ENCODE results near the gene PCSK7.
"Not testable (repeated sequence)": the region's sequence is repeated elsewhere in the genome, so short reads cannot be mapped to it uniquely, and the experiment has no call there.

The PCSK7 gene, protein sequence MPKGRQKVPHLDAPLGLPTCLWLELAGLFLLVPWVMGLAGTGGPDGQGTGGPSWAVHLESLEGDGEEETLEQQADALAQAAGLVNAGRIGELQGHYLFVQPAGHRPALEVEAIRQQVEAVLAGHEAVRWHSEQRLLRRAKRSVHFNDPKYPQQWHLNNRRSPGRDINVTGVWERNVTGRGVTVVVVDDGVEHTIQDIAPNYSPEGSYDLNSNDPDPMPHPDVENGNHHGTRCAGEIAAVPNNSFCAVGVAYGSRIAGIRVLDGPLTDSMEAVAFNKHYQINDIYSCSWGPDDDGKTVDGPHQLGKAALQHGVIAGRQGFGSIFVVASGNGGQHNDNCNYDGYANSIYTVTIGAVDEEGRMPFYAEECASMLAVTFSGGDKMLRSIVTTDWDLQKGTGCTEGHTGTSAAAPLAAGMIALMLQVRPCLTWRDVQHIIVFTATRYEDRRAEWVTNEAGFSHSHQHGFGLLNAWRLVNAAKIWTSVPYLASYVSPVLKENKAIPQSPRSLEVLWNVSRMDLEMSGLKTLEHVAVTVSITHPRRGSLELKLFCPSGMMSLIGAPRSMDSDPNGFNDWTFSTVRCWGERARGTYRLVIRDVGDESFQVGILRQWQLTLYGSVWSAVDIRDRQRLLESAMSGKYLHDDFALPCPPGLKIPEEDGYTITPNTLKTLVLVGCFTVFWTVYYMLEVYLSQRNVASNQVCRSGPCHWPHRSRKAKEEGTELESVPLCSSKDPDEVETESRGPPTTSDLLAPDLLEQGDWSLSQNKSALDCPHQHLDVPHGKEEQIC

DNA sequence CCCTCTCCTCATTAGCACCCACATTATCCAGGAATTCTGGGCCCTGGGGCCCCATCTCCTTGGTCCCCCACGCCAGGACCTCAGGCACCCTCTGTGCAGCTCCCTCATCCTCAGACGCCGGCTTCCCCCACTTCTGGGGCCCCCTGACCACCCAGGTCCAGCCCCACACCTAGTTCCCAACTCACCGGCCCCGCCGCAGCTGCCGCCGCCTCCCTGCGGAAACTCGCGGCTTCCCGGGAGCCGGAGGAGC lies at the start of gene PCSK7:
Gene PCSK7 (minus strand): TSS at position 232 of the 250 bp plus-strand sequence. CDS start 2,229 bp downstream, outside the sequence.
- DNase-seq (ENCODE audit: low read depth) = no peak
- TF ChIP-seq, protein P1, sequence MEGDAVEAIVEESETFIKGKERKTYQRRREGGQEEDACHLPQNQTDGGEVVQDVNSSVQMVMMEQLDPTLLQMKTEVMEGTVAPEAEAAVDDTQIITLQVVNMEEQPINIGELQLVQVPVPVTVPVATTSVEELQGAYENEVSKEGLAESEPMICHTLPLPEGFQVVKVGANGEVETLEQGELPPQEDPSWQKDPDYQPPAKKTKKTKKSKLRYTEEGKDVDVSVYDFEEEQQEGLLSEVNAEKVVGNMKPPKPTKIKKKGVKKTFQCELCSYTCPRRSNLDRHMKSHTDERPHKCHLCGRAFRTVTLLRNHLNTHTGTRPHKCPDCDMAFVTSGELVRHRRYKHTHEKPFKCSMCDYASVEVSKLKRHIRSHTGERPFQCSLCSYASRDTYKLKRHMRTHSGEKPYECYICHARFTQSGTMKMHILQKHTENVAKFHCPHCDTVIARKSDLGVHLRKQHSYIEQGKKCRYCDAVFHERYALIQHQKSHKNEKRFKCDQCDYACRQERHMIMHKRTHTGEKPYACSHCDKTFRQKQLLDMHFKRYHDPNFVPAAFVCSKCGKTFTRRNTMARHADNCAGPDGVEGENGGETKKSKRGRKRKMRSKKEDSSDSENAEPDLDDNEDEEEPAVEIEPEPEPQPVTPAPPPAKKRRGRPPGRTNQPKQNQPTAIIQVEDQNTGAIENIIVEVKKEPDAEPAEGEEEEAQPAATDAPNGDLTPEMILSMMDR (IDR thresholded peaks at IDR 0.05; ENCODE audit: low read length, missing control alignments) = no peak
- H3K4me3 ChIP-seq (replicated peaks; ENCODE audit: low read depth, low read length) = peak within 1 kb of the TSS; percentile 98

DNA sequence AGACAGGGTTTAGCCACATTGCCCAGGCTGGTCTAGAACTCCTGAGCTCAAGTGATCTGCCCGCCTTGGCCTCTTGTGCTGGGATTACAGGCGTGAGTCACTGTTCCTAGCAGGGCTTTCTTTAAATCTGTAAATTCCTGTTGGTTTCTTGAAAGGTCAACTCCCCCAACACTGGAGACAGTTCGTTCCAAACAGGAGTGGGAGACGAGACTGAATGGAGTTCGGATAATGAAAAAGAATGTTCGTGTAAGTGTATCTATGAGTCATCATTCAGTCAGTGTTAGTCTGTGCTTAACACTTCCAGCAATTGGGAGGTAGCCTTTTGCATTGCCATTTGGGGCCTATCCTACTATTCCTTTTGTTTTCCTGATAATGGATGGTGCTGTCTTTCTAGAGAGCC lies 49.3 kb upstream of the PCSK7 start:
- H3K4me3 ChIP-seq (replicated peaks; ENCODE audit: low read depth, low read length) = no peak overlapping the region
- peak; percentile 99 for DNase-seq (ENCODE audit: low read depth)
- TF ChIP-seq, protein P1 (IDR thresholded peaks at IDR 0.05; ENCODE audit: low read length, missing control alignments) = no peak

DNA sequence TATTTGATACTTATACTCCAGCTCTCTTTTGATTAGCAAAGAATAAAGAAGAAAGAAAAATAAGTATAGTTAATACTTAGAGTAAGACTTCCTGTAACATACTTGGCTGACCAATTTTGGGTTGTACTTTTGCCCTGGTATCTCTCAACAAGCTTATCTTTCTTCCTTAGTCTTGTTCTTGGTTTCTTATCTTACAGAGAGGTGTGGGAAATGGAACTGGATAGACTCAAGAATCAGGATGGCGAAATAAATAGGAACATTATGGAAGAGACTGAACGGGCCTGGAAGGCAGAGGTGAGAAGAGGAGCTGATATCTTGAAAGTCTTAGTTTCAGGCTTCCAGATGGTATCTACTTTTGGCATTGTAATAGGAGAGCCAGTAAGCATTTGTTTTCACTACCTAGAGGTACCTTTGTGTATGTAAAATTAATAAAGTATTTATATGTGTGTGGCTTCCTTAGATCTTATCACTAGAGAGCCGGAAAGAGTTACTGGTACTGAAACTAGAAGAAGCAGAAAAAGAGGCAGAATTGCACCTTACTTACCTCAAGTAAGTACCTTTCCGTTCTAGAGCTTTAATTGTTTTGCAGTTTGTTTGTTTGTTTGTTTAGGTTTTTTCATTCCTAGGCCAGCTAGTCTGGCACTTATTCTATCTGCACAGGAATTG lies 48.0 kb upstream of the PCSK7 start:
- no peak overlapping the region for H3K4me3 ChIP-seq (replicated peaks; ENCODE audit: low read depth, low read length)
- DNase-seq (ENCODE audit: low read depth) = peak; percentile 29
- TF ChIP-seq, protein P1 (IDR thresholded peaks at IDR 0.05; ENCODE audit: low read length, missing control alignments) = no peak

DNA sequence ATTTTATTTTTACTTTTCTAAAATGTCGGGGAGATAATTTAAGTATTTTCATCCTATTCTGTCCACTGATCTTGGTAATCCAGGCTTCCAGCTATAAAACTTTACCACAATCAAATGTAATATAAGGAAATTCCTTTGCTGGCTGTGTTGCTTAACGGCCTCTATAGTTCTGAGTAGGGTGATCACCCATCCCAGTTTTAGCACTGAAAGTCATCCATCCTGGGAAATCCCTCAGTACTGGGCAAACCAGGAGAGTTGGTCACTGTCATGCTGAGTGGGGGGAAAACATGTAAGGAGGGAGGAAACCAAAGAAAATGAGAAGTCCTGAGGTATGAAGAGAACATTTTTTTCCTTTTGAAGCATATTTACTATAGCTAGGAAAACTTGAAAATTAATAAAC lies 46.5 kb upstream of the PCSK7 start:
- H3K4me3 ChIP-seq (replicated peaks; ENCODE audit: low read depth, low read length) = no peak overlapping the region
- TF ChIP-seq, protein P1 (IDR thresholded peaks at IDR 0.05; ENCODE audit: low read length, missing control alignments) = no peak
- no peak for DNase-seq (ENCODE audit: low read depth)

DNA sequence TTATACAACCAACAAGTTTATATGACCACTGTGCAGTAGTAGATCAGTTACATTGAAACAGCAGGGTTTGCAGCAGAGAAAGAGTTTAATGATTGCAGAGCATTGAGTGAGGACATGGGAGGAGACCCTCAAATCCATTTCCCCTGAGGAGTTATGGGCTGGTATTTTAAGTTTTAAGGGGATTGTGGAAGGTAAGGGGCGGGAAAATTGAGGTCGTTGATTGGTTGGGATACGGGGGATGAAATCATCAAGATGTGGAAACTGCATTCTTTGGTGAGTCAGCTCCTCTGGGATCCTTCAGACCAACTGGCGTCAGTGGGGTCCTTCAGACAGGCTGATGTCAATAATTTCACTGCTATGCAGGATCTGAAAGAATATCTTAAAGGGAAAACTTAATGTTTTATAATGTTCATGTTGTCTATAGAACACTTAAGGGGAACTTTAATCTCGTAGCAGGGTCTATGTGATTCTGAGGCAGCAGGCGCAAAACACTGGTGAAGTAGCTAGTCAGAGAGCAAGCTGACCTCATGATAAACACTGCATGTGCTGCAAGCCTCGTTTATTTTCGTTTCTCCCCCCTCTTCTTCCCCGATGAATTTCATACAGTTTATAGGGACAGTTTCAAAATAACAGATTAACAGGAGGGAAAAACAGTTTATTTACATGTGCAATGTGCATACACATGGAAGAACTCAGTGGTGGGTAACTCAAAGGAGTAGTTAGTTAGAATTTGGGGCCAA lies 41.8 kb upstream of the PCSK7 start:
- peak; percentile 87 for DNase-seq (ENCODE audit: low read depth)
- TF ChIP-seq, protein P1 (IDR thresholded peaks at IDR 0.05; ENCODE audit: low read length, missing control alignments) = no peak
- peak overlapping the region; percentile 2 for H3K4me3 ChIP-seq (replicated peaks; ENCODE audit: low read depth, low read length)

DNA sequence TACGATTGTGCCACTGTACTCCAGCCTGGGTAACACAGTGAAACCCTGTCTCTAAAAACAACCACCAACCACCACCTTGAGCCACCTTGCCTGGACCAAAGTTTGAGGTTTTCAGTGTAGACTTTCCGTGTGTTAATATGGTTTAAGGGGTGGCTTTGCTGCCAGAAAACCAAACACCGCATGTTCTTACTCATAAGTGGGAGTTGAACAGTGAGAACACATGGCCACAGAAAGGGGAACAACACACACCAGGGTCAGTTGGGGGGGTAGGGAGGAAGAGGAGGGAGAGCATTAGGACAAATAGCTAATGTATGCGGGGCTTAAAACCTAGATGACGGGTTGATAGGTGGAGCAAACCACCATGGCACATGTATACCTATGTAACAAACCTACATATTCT lies 40.3 kb upstream of the PCSK7 start:
- not testable (repeated sequence) for DNase-seq (ENCODE audit: low read depth)

DNA sequence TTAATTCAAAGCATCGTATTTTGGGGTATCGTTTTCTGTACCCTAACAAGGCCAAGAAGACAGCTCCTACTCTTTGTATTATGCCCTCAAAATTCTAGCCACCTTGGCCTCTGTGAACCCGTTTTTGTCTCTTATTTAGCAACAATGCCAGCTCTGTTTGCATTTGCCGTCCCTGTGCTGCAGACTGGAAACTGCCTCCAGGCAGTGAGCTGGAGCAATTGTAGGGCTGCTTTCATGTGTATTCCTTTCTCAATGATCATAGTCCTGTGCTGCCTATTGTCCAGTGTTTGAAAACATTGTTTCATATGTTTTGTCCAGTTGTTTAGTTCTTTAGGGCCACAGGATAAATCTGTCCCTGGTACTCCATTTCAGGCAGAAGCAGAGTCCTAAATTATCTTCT lies 39.3 kb upstream of the PCSK7 start:
- TF ChIP-seq, protein P1 (IDR thresholded peaks at IDR 0.05; ENCODE audit: low read length, missing control alignments) = no peak
- no peak overlapping the region for H3K4me3 ChIP-seq (replicated peaks; ENCODE audit: low read depth, low read length)
- DNase-seq (ENCODE audit: low read depth) = no peak

More for the DNA sequence above, 40.3 kb upstream of the PCSK7 start:
- not testable (repeated sequence) for H3K4me3 ChIP-seq (replicated peaks; ENCODE audit: low read depth, low read length)

Data from fibroblast of pulmonary artery (primary cell).